ES-I3 (cell line): ENCODE measurements around the gene SUPT6H.
"Not testable (repeated sequence)": the region's sequence is repeated elsewhere in the genome, so short reads cannot be mapped to it uniquely, and the experiment has no call there.

Experiments used
- H3K36me3 ChIP-seq: 2 replicates; pipeline ENCODE4 v1.6.1; 2013; ENCODE audit warnings: mild to moderate bottlenecking, low read length, control low read depth, moderate library complexity; ENCODE audit not compliant: insufficient read depth
- H3K4me1 ChIP-seq: 2 replicates; pipeline ENCODE4 v1.6.1; 2013; ENCODE audit warnings: mild to moderate bottlenecking, control low read depth, low read length; ENCODE audit not compliant: insufficient read depth
- H3K9ac ChIP-seq: 2 replicates; pipeline ENCODE4 v1.6.1; 2013; ENCODE audit warnings: low read depth, mild to moderate bottlenecking, low read length, moderate library complexity
- H3K9me3 ChIP-seq: 2 replicates; pipeline ENCODE4 v1.6.1; 2013; ENCODE audit warnings: mild to moderate bottlenecking, low read length, moderate library complexity; ENCODE audit not compliant: control insufficient read depth, insufficient read depth

Gene SUPT6H

DNA sequence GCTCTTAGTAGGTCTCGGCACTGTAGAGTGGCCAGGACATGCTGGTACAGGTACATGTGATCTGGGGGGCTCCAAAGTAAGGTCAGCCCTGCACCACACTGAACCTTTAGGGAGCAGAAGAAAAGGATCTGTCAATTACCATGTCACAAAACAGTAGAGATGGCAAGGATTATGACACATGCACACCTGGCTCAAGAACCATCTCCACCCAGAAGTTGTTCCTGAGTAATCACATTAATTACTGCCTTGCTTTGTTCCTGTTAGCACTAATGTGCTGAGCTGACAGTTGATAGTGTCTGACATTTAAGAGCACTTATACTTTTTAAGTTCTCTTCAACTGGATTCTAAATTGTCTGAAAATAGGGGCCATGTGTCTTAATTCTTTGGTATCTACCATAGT lies 26.5 kb upstream of the SUPT6H start:
- no peak overlapping the region for H3K9ac ChIP-seq
- no peaks in the 10 kb centered on the region for H3K4me1 ChIP-seq
- no peaks in the 10 kb centered on the region for H3K9me3 ChIP-seq
- peaks cover 71% of the 10 kb centered on the region for H3K36me3 ChIP-seq

DNA sequence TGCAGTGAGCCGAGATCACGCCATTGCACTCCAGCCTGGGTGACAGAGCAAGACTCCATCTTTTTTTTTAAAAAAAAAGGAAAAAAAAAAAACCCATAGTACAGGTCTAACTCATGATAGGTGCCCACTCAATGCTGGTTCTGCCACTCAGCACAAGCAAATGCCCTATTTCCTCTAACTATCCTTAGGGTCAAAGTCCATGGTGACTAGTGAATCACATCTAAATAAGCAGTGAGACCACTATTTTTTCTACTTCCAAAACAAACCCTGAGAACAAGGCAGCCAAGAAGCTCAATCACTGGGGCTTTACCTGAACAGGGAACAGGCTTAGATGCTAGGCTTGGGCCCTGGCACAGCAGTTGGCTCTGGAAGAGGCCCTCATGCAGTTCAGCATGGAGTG lies 20.4 kb upstream of the SUPT6H start:
- peaks cover 52% of the 10 kb centered on the region for H3K36me3 ChIP-seq
- no peaks in the 10 kb centered on the region for H3K9me3 ChIP-seq
- no peak overlapping the region for H3K9ac ChIP-seq
- no peaks in the 10 kb centered on the region; the same call in 1 of the 2 replicates for H3K4me1 ChIP-seq

DNA sequence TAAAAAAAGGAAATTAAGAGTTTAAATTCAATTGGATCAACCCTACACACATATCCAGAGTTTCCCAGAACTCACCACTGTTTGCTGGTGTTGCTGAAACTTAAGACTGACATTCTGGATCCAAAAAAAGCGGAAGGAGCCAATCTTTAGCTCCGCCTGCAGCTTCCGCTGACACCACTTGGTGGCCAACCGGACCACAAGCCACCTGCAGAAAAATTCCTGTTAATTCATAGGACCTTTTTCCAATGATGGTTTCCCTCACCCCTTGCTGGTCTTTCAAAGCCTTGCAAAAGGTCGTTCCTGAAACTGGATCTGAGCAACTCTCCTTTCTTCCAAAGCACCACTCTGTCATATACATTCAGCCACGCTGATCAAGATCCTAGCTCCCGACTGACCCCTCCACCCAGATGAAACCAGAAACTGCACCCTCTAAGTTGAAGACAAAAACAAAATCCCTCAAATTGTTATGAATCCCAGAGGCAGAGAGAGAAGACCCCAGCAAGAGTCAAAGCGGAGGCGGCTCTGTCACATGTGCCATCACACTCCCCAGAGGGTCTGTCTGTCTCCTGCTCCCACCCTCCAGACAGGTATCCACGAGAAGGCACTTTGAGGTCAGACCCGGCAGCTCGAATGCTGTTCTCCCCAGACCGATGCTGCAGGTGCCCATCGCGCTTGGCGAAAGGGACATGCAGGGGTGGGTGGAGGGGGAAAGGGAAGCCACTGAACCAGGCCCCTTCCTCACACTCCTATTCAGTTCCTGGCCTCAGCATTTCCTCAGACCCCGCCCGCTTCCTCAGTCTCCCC lies 17.8 kb upstream of the SUPT6H start:
- Histone ChIP-seq H3K4me1 (no peaks in the 10 kb centered on the region; the same call in 1 of the 2 replicates), H3K36me3 (peaks cover 41% of the 10 kb centered on the region), H3K9me3 (no peaks in the 10 kb centered on the region), H3K9ac (peak overlapping the region; percentile 91)

DNA sequence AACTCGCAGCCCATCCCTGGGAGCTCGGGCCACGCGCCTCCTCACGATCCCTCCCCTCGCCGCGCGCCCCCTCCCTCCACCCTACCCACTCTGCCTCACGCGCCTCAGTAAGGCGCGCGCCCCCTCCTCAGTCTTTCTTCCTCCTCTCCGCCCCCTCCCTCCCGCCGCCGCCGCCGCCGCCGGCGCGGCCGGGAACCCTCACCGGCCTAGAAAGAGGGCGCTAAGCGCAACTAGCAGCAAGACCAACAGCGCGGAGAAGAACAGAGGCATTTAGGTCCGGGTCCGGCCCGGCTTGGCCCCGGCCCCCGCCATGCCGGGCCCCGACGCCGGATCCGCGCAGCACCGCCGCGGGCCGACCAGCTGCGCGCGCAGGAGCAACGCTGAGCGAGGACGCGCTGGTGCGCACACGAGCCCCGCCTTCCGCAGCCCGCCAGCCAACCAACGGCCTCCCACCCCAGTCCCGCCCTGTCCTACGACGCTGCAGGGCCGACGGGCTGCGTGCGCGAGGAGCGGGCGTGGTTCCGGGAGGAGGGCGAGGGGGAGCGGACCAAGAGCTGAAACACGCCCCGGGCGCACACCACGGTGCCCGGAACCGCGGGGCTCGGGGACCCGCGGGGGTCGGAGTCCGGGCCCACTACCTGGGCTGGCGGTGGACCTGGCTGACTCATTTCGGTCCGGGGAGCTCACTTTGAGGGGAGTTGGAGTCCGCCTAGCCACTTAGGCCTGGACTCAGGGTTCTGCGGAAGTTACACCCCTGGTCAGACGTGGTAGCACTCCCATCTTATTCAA lies 17.0 kb upstream of the SUPT6H start, which contains the start of gene BLTP2:
BLTP2 (minus strand) TSS at position 372 of the 789 bp plus-strand sequence; CDS start at position 270, 102 bp downstream.
- no peaks in the 10 kb centered on the region for H3K9me3 ChIP-seq
- H3K4me1 ChIP-seq = no peaks in the 10 kb centered on the region; the same call in 1 of the 2 replicates
- peak within 1 kb of the TSS; percentile 91 for H3K9ac ChIP-seq
- peaks cover 35% of the 10 kb centered on the region for H3K36me3 ChIP-seq

DNA sequence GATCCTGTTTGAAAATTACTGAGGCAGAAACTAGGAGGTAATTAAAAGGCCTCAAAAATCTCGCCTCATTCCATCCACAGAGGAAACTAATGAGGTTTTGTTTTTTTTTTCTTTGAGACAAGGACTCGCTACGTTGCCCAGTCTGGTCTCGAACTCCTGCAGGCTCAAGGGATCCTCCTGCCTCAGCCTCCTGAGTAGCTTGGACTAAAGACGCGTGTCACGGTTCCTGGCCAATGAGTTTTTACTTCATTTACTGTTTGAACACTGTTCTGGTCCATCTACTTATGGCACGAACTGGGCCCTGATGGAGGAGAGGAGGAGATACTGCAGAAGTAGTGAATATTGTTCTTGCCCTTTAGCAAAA lies 16.4 kb upstream of the SUPT6H start:
- no peaks in the 10 kb centered on the region; the same call in 1 of the 2 replicates for H3K4me1 ChIP-seq
- H3K9ac ChIP-seq = peak overlapping the region; percentile 91
- H3K36me3 ChIP-seq = peaks cover 33% of the 10 kb centered on the region
- H3K9me3 ChIP-seq = no peaks in the 10 kb centered on the region

DNA sequence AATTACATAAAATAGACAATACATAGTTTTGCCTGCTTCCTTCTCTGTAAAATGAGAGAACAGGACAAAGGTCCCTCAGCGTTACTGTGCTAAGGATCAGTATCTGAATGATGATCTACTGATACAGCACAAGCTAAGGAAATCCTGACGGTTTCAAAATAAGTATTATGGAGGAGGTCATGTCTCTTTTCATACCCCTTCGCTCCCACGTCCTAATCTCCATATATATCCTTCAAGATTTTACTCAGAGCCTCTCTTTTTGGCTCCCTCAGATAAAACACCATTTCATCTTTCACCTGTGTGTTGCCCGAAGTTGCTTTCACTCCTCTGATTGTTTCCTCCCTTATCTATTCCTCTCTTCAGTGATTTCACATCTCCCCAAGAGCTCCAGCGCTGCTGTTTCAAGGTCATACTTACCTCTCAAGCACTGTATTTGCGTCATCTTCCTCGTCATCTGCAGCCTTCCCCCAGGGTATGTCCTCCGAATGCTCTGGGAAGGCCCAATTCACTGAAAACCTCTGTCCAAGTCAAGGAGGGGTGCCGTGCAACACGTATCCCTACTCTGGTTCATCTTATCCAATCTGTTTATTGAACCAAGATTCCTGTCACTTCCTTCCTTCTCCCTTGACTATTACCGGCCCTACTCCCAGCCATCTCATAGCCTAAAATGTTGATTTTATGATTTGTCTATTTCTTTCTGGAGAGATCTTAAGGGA lies 15.8 kb upstream of the SUPT6H start:
- H3K36me3 ChIP-seq = peaks cover 27% of the 10 kb centered on the region
- no peaks in the 10 kb centered on the region; the same call in 1 of the 2 replicates for H3K4me1 ChIP-seq
- no peaks in the 10 kb centered on the region for H3K9me3 ChIP-seq
- no peak overlapping the region for H3K9ac ChIP-seq

DNA sequence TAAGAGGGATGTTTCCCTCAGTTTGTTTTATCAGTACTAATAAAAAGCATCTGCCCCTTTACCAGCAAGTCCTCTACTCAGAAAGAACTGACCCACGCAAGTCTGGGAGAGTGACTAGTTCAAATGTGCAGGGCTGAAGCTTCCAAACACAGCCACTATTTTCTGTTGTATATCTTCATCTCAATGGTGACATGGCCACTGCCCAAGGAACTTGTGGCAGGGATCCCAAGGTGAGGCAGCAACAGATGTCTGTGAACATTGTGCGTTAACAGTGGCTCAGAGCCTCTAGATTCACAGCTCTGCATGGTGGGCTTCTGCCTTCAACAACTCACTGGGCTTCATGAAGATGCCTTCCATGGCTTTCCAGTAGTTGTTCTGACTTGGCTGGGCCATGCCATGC lies 13.3 kb upstream of the SUPT6H start:
- H3K9me3 ChIP-seq = no peaks in the 10 kb centered on the region
- no peaks in the 10 kb centered on the region; the same call in 1 of the 2 replicates for H3K4me1 ChIP-seq
- peaks cover 10% of the 10 kb centered on the region for H3K36me3 ChIP-seq
- no peak overlapping the region for H3K9ac ChIP-seq

DNA sequence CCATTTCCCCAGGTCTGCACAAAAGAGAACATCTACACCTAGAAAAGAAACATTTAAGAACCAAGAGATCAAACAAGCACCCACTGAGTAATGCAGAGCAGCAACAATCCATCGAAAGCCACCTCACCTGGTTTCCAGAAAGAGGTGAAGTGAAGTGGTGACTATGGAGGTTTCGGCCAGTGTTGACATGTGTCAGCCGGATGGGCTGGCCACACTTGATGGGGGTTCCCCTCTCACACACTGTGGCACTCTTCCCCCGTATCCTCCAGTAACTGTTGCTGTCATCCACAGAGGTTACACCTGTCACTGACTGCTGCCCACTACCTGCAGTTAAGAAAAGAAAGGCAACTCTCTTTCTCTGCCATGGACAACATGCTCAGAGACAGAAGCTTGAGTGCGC lies 6.8 kb upstream of the SUPT6H start:
- no peak overlapping the region for H3K9ac ChIP-seq
- no peaks in the 10 kb centered on the region; the same call in 1 of the 2 replicates for H3K9me3 ChIP-seq
- no peaks in the 10 kb centered on the region for H3K4me1 ChIP-seq
- H3K36me3 ChIP-seq = peaks cover 10% of the 10 kb centered on the region

DNA sequence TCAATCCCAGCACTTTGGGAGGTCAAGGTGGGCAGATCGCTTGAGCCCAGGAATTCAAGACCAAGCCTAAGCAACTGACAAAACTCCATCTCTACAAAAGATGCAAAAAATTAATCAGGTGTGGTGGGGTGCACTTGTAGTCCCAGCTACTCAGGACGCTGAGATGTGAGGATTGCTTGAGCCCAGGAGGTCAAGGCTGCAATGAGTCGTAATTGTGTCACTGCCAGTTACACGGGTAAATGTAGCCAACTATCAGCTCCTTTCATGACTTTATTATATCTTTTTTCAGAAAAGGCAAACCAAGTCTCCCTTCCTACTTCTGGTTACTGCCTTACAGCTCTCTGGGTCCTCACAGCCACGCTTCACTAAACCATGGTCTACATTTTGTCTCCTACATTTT lies 4.2 kb upstream of the SUPT6H start:
- Histone ChIP-seq H3K9ac (no peak overlapping the region), H3K36me3 (peaks cover 8% of the 10 kb centered on the region), H3K9me3 (no peaks in the 10 kb centered on the region; the same call in 1 of the 2 replicates), H3K4me1 (no peaks in the 10 kb centered on the region)

DNA sequence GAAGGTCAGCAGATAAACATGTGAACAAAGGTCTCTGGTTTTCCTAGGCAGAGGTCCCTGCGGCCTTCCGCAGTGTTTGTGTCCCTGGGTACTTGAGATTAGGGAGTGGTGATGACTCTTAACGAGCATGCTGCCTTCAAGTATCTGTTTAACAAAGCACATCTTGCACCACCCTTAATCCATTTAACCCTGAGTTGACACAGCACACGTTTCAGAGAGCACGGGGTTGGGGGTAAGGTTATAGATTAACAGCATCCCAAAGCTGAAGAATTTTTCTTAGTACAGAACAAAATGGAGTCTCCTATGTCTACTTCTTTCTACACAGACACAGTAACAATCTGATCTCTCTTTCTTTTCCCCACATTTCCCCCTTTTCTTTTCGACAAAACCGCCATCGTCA lies 3.7 kb upstream of the SUPT6H start:
- H3K36me3 ChIP-seq, H3K4me1 ChIP-seq, H3K9ac ChIP-seq, H3K9me3 ChIP-seq: not testable (repeated sequence)

DNA sequence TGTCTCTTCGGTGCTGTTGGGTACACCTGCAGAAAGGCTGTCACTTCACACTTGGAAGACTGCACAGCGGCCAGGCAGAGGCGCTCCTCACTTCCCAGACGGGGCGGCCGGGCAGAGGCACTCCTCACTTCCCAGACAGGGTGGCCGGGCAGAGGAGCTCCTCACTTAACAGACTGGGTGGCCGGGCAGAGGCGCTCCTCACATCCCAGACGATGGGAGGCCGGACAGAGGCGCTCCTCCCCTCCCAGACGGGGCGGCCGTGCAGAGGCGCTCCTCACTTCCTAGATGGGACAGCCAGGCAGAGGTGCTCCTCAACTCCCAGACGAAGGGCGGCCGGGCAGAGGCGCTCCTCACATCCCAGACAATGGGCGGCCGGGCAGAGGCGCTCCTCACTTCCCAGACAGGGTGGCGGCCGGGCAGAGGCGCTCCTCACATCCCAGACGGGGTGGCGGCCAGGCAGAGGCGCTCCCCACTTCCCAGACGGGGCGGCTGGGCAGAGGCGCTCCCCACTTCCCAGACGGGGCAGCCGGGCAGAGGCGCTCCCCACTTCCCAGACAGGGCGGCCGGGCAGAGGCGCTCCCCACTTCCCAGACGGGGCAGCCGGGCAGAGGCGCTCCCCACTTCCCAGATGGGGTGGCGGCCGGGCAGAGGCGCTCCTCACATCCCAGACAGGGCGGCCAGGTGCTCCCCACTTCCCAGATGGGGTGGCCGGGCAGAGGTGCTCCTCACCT lies 3.1 kb upstream of the SUPT6H start:
- H3K4me1 ChIP-seq, H3K9me3 ChIP-seq, H3K9ac ChIP-seq: not testable (repeated sequence)
- peaks cover 10% of the 10 kb centered on the region for H3K36me3 ChIP-seq

DNA sequence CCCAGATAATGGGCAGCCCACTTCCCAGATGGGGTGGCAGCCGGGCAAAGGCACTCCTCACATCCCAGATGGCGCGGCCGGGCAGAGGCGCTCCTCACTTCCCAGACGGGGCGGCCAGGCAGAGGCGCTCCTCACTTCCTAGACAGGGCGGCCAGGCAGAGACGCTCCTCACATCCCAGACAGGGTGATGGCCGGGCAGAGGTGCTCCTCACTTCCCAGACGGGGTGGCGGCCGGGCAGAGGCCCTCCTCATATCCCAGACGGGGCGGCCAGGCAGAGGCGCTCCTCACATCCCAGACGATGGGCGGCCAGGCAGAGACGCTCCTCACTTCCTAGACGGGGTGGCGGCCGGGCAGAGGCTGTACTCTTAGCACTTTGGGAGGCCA lies 2.5 kb upstream of the SUPT6H start:
- not testable (repeated sequence) for H3K4me1 ChIP-seq, H3K9ac ChIP-seq, H3K9me3 ChIP-seq
- H3K36me3 ChIP-seq = peaks cover 10% of the 10 kb centered on the region

DNA sequence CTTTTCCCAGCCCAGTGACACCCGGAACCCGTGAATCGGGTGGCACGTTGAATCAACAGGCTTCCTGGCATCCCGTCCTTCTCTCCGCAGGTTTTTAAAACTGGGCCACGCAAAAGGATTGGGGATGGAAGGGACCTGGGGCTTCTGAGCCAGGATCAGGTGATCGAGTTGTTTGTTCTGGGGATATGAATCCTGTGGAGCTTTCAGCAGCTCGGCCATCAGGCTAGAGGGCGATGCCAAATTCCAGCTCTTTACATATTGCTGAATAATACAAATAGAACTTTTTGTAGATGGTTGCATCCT lies 473 bp downstream of the SUPT6H start:
- Histone ChIP-seq H3K4me1 (peaks cover 6% of the 10 kb centered on the region), H3K36me3 (peaks cover 20% of the 10 kb centered on the region), H3K9ac (peak overlapping the region; percentile 100), H3K9me3 (no peaks in the 10 kb centered on the region; the same call in 1 of the 2 replicates)

DNA sequence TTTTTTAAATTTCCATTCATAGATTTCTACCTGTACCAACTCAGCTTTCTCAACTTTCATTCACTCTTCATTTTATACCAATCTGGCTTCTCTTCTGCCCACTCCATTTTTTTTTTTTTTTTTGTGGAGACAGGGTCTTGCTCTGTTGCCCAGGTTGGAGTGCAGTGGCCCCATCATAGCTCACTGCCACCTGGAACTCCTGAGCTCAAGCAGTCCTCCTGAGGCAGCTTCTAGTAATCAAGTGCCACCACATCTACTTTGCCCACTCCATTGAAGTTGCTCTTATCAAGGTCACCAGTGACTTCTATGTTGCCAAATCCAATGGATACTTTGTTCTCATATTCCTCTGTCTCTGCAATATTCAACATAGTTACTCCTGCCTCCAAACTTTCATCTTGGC lies 1.7 kb downstream of the SUPT6H start:
- H3K36me3 ChIP-seq = peaks cover 14% of the 10 kb centered on the region; the same call in 1 of the 2 replicates

More for the DNA sequence above, 1.7 kb downstream of the SUPT6H start:
- Histone ChIP-seq H3K4me1 (peaks cover 6% of the 10 kb centered on the region), H3K9me3 (no peaks in the 10 kb centered on the region; the same call in 1 of the 2 replicates), H3K9ac (no peak overlapping the region)
